Activated CD8-positive, alpha-beta T cell treated with anti-CD3 and anti-CD28 coated beads for 36 hours (primary cell): ENCODE data around the gene COA8. TPM values are rescaled to one million over a fixed set of nuclear protein-coding genes. Genes with fewer than 3 reads are reported as not detected.
A peak's percentile ranks its signal among the peaks of the same experiment; 100 is the strongest.

ENCODE experiments used
- ATAC-seq: fragments of 200-7000 bp; cut with Tn5 transposase; one replicate; pipeline ENCODE4 v1.10.0; 2021; ENCODE audit warnings: mild to moderate bottlenecking, moderate library complexity
- CTCF ChIA-PET: fragments of 350-600 bp; sonication (Branson Sonifier 250); formaldehyde crosslinking; loops from one replicate; lab custom pipeline; 2021; ENCODE audit warnings: antibody characterized with exemption; lab: Charles Lee
- POLR2A ChIA-PET: fragments of 350-600 bp; sonication (Branson Sonifier 250); formaldehyde crosslinking; loops from one replicate; lab custom pipeline; 2021; ENCODE audit warnings: antibody characterized with exemption; lab: Charles Lee
- DNase-seq: peaks from one replicate; pipeline ENCODE4 v3.0.0-alpha.2; 2020
- H3K27ac Mint-ChIP-seq: one replicate; pipeline ENCODE4 v1.8.0; 2021; ENCODE audit warnings: mild to moderate bottlenecking, mixed read lengths
- H3K27me3 Mint-ChIP-seq: one replicate; pipeline ENCODE4 v1.8.0; 2021; ENCODE audit warnings: mixed read lengths
- H3K36me3 Mint-ChIP-seq: one replicate; pipeline ENCODE4 v1.8.0; 2021; ENCODE audit warnings: low read depth, mixed read lengths
- H3K4me1 Mint-ChIP-seq: one replicate; pipeline ENCODE4 v1.8.0; 2021; ENCODE audit warnings: low read depth, mixed read lengths
- H3K4me3 Mint-ChIP-seq: one replicate; pipeline ENCODE4 v1.8.0; 2021; ENCODE audit warnings: mild to moderate bottlenecking, moderate library complexity, mixed read lengths
- H3K9me3 Mint-ChIP-seq: one replicate; pipeline ENCODE4 v1.8.0; 2021; ENCODE audit warnings: mixed read lengths
- intact Hi-C: fragments of 100-400 bp; cut with micrococcal nuclease; formaldehyde crosslinking; loops from one replicate; pipeline ENCODE4 v1.10.0; 2022
- total RNA-seq, 2 experiments: library from RNA; stranded (reverse); gene quantifications; one replicate each; pipeline ENCODE4 v1.2.3, GENCODE V29; 2021
- TF ChIP-seq, protein P1 (sequence below): fragments of 200-600 bp; IDR thresholded peaks from one replicate; pipeline ENCODE4 v1.8.0; 2022; ENCODE audit warnings: antibody characterized with exemption, mild to moderate bottlenecking

The COA8 gene
- total RNA-seq, 2 experiments from 2014 or later, result 40.3 to 45.6 TPM

DNA sequence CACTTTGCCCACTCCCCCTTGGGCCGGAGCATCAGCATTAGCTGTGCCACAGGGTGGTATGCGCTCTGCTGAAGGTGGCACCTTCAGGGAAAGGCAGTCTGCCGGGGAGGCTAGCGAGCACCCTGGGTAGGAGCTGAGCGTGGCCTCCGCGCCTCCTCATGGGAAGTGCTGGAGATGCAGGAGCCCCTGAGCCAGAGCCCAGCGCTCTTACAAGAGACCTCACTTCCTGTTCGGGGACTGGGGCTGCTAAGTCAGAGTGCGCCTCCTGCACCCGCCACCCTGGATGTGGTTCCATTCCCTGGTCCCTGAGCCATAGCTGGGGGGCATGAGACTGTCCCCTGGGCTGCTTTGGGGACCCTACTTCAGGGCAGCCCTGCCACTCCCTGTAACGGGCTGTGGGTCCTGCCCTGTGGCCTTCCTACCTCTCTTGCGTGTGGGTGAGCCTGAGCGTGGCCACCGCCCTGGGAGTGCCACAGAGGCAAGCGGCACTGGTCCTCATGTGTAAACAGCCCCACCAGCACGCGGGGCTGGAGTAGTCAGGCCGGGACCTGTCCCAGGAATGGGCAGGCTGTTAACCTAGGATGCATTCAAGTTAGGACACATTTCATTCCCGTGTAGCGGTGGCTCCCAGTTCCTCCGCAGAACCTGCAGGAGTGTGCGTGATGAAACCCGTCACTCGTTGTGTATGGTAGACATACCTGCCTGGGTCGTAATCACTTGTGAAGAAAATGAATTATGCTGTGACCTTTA lies 19.4 kb downstream of the COA8 start:
- ChIA-PET POLR2A (no interaction called here), CTCF (no interaction called here)
- no peak for ATAC-seq
- no peak for DNase-seq
- Mint-ChIP-seq H3K27ac (no peak overlapping the region), H3K9me3 (no peaks in the 10 kb centered on the region), H3K27me3 (no peaks in the 10 kb centered on the region), H3K36me3 (peaks cover 13% of the 10 kb centered on the region), H3K4me1 (no peaks in the 10 kb centered on the region), H3K4me3 (no peak overlapping the region)
- TF ChIP-seq, protein P1, sequence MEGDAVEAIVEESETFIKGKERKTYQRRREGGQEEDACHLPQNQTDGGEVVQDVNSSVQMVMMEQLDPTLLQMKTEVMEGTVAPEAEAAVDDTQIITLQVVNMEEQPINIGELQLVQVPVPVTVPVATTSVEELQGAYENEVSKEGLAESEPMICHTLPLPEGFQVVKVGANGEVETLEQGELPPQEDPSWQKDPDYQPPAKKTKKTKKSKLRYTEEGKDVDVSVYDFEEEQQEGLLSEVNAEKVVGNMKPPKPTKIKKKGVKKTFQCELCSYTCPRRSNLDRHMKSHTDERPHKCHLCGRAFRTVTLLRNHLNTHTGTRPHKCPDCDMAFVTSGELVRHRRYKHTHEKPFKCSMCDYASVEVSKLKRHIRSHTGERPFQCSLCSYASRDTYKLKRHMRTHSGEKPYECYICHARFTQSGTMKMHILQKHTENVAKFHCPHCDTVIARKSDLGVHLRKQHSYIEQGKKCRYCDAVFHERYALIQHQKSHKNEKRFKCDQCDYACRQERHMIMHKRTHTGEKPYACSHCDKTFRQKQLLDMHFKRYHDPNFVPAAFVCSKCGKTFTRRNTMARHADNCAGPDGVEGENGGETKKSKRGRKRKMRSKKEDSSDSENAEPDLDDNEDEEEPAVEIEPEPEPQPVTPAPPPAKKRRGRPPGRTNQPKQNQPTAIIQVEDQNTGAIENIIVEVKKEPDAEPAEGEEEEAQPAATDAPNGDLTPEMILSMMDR, result no peak
- intact Hi-C loops, result no loop called here

DNA sequence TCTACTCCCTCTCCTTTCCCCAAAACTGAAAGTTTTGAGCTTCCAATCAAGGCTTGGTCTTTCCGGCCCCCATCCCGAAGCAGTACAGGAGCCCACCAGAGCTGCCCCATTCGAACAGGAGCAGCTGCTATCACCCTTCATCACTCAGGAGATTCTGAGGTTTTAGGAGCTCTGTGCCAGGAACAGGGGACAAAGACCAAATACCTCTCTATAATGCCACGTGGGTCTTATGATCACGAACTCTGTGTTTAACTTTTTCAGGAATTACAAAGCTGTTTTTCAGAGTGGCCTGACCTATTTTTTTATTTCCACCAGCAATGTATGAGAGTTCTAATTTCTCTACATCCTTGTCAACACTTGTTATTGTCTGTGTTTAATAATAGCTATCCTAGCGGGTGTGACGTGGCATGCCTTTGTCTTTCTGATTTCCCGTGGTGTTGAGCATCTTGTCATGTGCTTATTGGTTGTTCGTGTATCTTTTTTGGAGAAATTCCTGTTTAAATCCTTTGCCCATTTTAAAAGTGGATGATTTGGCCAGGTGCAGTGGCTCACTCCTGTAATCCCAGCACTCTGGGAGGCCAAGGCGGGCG lies 21.7 kb downstream of the COA8 start:
- ChIA-PET CTCF (interaction anchor here (1.2 kb wide), 1 partner anchor 27 kb away, joined by 3 read pairs; no protein-coding TSS in a partner anchor), POLR2A (interaction anchor here (0.6 kb wide), 1 partner anchor 119 kb away, joined by 3 read pairs; no protein-coding TSS in a partner anchor)
- intact Hi-C loops, result no loop called here
- Mint-ChIP-seq H3K27me3 (no peaks in the 10 kb centered on the region), H3K4me1 (no peaks in the 10 kb centered on the region), H3K27ac (no peak overlapping the region), H3K4me3 (no peak overlapping the region), H3K36me3 (peaks cover 9% of the 10 kb centered on the region), H3K9me3 (no peaks in the 10 kb centered on the region)
- ATAC-seq (no peak), DNase-seq (no peak)
- TF ChIP-seq, protein P1, result no peak

DNA sequence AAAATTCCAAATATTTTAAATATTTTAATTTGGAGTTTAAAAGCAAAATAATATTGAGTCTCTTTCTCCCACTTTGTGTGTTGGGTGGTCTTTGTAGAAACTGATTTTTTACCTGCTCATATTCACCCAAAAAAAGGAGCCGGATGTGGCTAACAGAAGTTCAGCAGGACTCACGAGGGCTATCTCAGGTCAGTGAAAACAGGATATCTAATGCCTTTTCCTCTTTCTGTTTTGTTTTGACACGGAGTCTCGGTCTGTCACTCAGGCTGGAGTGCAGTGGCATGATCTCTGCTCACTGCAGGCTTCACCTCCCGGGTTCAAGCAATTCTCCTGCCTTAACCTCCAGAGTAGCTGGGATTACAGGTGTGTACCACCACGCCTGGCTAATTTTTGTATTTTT lies 30.8 kb downstream of the COA8 start:
- intact Hi-C loops, result no loop called here
- Mint-ChIP-seq H3K27ac (no peak overlapping the region), H3K27me3 (no peaks in the 10 kb centered on the region), H3K9me3 (no peaks in the 10 kb centered on the region), H3K36me3 (peaks cover 5% of the 10 kb centered on the region), H3K4me3 (no peak overlapping the region), H3K4me1 (peaks cover 2% of the 10 kb centered on the region)
- ChIA-PET CTCF (no interaction called here), POLR2A (interaction anchor here (0.8 kb wide), 1 partner anchor 33 kb away, joined by 3 read pairs; no protein-coding TSS in a partner anchor)
- DNase-seq, result peak; percentile 12
- ATAC-seq, result peak; percentile 72
- TF ChIP-seq, protein P1, result no peak

DNA sequence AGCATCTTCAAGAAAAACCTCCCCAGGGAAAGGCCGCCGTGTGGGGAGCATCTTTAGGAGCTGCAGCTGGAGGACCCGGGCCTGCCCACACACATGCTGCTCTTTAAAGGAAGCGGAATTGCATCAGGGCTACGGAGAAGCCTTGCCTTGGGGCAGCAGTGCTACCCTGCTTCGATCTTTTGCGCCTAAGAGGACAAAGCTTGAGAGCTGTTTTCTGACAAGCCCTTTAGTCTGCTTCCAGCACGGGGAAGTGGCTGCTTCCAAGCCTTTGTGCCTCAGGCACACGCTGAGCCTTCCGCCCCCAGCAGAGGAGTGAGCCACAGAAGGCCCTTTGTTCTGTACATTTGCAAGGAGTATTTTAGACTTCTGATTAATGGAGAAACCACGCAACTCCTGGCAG lies 31.5 kb downstream of the COA8 start:
- no peak overlapping the region for H3K4me3 Mint-ChIP-seq
- peaks cover 2% of the 10 kb centered on the region for H3K4me1 Mint-ChIP-seq
- peaks cover 2% of the 10 kb centered on the region for H3K36me3 Mint-ChIP-seq
- TF ChIP-seq, protein P1, result no peak
- CTCF ChIA-PET, result no interaction called here
- no peaks in the 10 kb centered on the region for H3K27me3 Mint-ChIP-seq
- DNase-seq (no peak), ATAC-seq (no peak)
- intact Hi-C loops, result no loop called here
- no peak overlapping the region for H3K27ac Mint-ChIP-seq
- POLR2A ChIA-PET, result interaction anchor here (0.8 kb wide), 1 partner anchor 34 kb away, joined by 3 read pairs; no protein-coding TSS in a partner anchor
- H3K9me3 Mint-ChIP-seq, result no peaks in the 10 kb centered on the region
